ENCODE data around the gene FAM13C.

The FAM13C gene

GRCh38 chr10:59325116-59325515, 37.2 kb downstream of the FAM13C start:
- no peaks in the 10 kb centered on the region for H3K27me3 ChIP-seq (ENCODE audit: control insufficient read depth, insufficient read depth, low read length)
- no peak overlapping the region for H3K27ac ChIP-seq (ENCODE audit: low read depth, low read length)
- peaks cover 5% of the 10 kb centered on the region for H3K4me1 ChIP-seq (ENCODE audit: control insufficient read depth, insufficient read depth, low read length)
- no peaks in the 10 kb centered on the region for H3K36me3 ChIP-seq (ENCODE audit: control insufficient read depth, insufficient read depth, low read length)
- H3K9ac ChIP-seq (ENCODE audit: low read length) = no peak overlapping the region
- no peak overlapping the region for H3K4me3 ChIP-seq (ENCODE audit: low read length)

- H3K4me3 ChIP-seq (ENCODE audit: low read length) = no peak overlapping the region
- no peak overlapping the region for H3K27ac ChIP-seq (ENCODE audit: low read depth, low read length)
- H3K36me3 ChIP-seq (ENCODE audit: control insufficient read depth, insufficient read depth, low read length) = no peaks in the 10 kb centered on the region
- H3K4me1 ChIP-seq (ENCODE audit: control insufficient read depth, insufficient read depth, low read length) = peaks cover 5% of the 10 kb centered on the region
- H3K9ac ChIP-seq (ENCODE audit: low read length) = no peak overlapping the region
- no peaks in the 10 kb centered on the region for H3K27me3 ChIP-seq (ENCODE audit: control insufficient read depth, insufficient read depth, low read length)
Observed at GRCh38 chr10:59324597-59324996, 37.8 kb downstream of the FAM13C start.

- Histone ChIP-seq H3K4me1 (ENCODE audit: control insufficient read depth, insufficient read depth, low read length) (peaks cover 5% of the 10 kb centered on the region), H3K4me3 (ENCODE audit: low read length) (no peak overlapping the region), H3K36me3 (ENCODE audit: control insufficient read depth, insufficient read depth, low read length) (no peaks in the 10 kb centered on the region), H3K27me3 (ENCODE audit: control insufficient read depth, insufficient read depth, low read length) (no peaks in the 10 kb centered on the region), H3K27ac (ENCODE audit: low read depth, low read length) (peak overlapping the region; percentile 51), H3K9ac (ENCODE audit: low read length) (no peak overlapping the region)
Observed at GRCh38 chr10:59323831-59324401, 38.4 kb downstream of the FAM13C start.

GRCh38 chr10:59323036-59323459, 39.3 kb downstream of the FAM13C start:
- Histone ChIP-seq H3K27me3 (ENCODE audit: control insufficient read depth, insufficient read depth, low read length) (no peaks in the 10 kb centered on the region), H3K36me3 (ENCODE audit: control insufficient read depth, insufficient read depth, low read length) (no peaks in the 10 kb centered on the region), H3K27ac (ENCODE audit: low read depth, low read length) (peak overlapping the region; percentile 56), H3K9ac (ENCODE audit: low read length) (no peak overlapping the region), H3K4me3 (ENCODE audit: low read length) (no peak overlapping the region), H3K4me1 (ENCODE audit: control insufficient read depth, insufficient read depth, low read length) (peaks cover 5% of the 10 kb centered on the region)

GRCh38 chr10:59322131-59322530, 40.2 kb downstream of the FAM13C start:
- Histone ChIP-seq H3K4me3 (ENCODE audit: low read length) (no peak overlapping the region), H3K4me1 (ENCODE audit: control insufficient read depth, insufficient read depth, low read length) (peaks cover 5% of the 10 kb centered on the region), H3K36me3 (ENCODE audit: control insufficient read depth, insufficient read depth, low read length) (no peaks in the 10 kb centered on the region), H3K27ac (ENCODE audit: low read depth, low read length) (no peak overlapping the region), H3K9ac (ENCODE audit: low read length) (no peak overlapping the region), H3K27me3 (ENCODE audit: control insufficient read depth, insufficient read depth, low read length) (no peaks in the 10 kb centered on the region)

- no peaks in the 10 kb centered on the region for H3K36me3 ChIP-seq (ENCODE audit: control insufficient read depth, insufficient read depth, low read length)
- H3K27me3 ChIP-seq (ENCODE audit: control insufficient read depth, insufficient read depth, low read length) = no peaks in the 10 kb centered on the region
- H3K4me3 ChIP-seq (ENCODE audit: low read length) = no peak overlapping the region
- H3K27ac ChIP-seq (ENCODE audit: low read depth, low read length) = no peak overlapping the region
- H3K9ac ChIP-seq (ENCODE audit: low read length) = no peak overlapping the region
- peaks cover 8% of the 10 kb centered on the region for H3K4me1 ChIP-seq (ENCODE audit: control insufficient read depth, insufficient read depth, low read length)
Observed at GRCh38 chr10:59320355-59320754, 42.0 kb downstream of the FAM13C start.

- Histone ChIP-seq H3K4me1 (ENCODE audit: control insufficient read depth, insufficient read depth, low read length) (peaks cover 8% of the 10 kb centered on the region), H3K27ac (ENCODE audit: low read depth, low read length) (no peak overlapping the region), H3K36me3 (ENCODE audit: control insufficient read depth, insufficient read depth, low read length) (no peaks in the 10 kb centered on the region), H3K4me3 (ENCODE audit: low read length) (no peak overlapping the region), H3K27me3 (ENCODE audit: control insufficient read depth, insufficient read depth, low read length) (no peaks in the 10 kb centered on the region), H3K9ac (ENCODE audit: low read length) (no peak overlapping the region)
Observed at GRCh38 chr10:59319854-59320253, 42.5 kb downstream of the FAM13C start.

- peaks cover 4% of the 10 kb centered on the region for H3K4me1 ChIP-seq (ENCODE audit: control insufficient read depth, insufficient read depth, low read length)
- H3K9ac ChIP-seq (ENCODE audit: low read length) = no peak overlapping the region
- H3K27ac ChIP-seq (ENCODE audit: low read depth, low read length) = no peak overlapping the region
- H3K27me3 ChIP-seq (ENCODE audit: control insufficient read depth, insufficient read depth, low read length) = no peaks in the 10 kb centered on the region
- no peak overlapping the region for H3K4me3 ChIP-seq (ENCODE audit: low read length)
- no peaks in the 10 kb centered on the region for H3K36me3 ChIP-seq (ENCODE audit: control insufficient read depth, insufficient read depth, low read length)
Observed at GRCh38 chr10:59317066-59317465, 45.3 kb downstream of the FAM13C start.

- H3K4me1 ChIP-seq (ENCODE audit: control insufficient read depth, insufficient read depth, low read length) = peaks cover 4% of the 10 kb centered on the region
- no peaks in the 10 kb centered on the region for H3K36me3 ChIP-seq (ENCODE audit: control insufficient read depth, insufficient read depth, low read length)
- no peak overlapping the region for H3K27ac ChIP-seq (ENCODE audit: low read depth, low read length)
- no peak overlapping the region for H3K4me3 ChIP-seq (ENCODE audit: low read length)
- H3K9ac ChIP-seq (ENCODE audit: low read length) = no peak overlapping the region
- no peaks in the 10 kb centered on the region for H3K27me3 ChIP-seq (ENCODE audit: control insufficient read depth, insufficient read depth, low read length)
Observed at GRCh38 chr10:59315465-59315864, 46.9 kb downstream of the FAM13C start.

- Histone ChIP-seq H3K27ac (ENCODE audit: low read depth, low read length) (no peak overlapping the region), H3K4me1 (ENCODE audit: control insufficient read depth, insufficient read depth, low read length) (peaks cover 4% of the 10 kb centered on the region), H3K36me3 (ENCODE audit: control insufficient read depth, insufficient read depth, low read length) (no peaks in the 10 kb centered on the region), H3K4me3 (ENCODE audit: low read length) (no peak overlapping the region), H3K27me3 (ENCODE audit: control insufficient read depth, insufficient read depth, low read length) (no peaks in the 10 kb centered on the region), H3K9ac (ENCODE audit: low read length) (no peak overlapping the region)
Observed at GRCh38 chr10:59314268-59314667, 48.1 kb downstream of the FAM13C start.

GRCh38 chr10:59312247-59312646, 50.1 kb downstream of the FAM13C start:
- Histone ChIP-seq H3K36me3 (ENCODE audit: control insufficient read depth, insufficient read depth, low read length) (no peaks in the 10 kb centered on the region), H3K27me3 (ENCODE audit: control insufficient read depth, insufficient read depth, low read length) (no peaks in the 10 kb centered on the region), H3K4me3 (ENCODE audit: low read length) (no peak overlapping the region), H3K4me1 (ENCODE audit: control insufficient read depth, insufficient read depth, low read length) (peaks cover 4% of the 10 kb centered on the region), H3K27ac (ENCODE audit: low read depth, low read length) (no peak overlapping the region), H3K9ac (ENCODE audit: low read length) (no peak overlapping the region)

- Histone ChIP-seq H3K4me1 (ENCODE audit: control insufficient read depth, insufficient read depth, low read length) (peaks cover 4% of the 10 kb centered on the region), H3K9ac (ENCODE audit: low read length) (no peak overlapping the region), H3K4me3 (ENCODE audit: low read length) (no peak overlapping the region), H3K27me3 (ENCODE audit: control insufficient read depth, insufficient read depth, low read length) (no peaks in the 10 kb centered on the region), H3K27ac (ENCODE audit: low read depth, low read length) (no peak overlapping the region), H3K36me3 (ENCODE audit: control insufficient read depth, insufficient read depth, low read length) (no peaks in the 10 kb centered on the region)
Observed at GRCh38 chr10:59311025-59311424, 51.3 kb downstream of the FAM13C start.

- Histone ChIP-seq H3K4me3 (ENCODE audit: low read length) (no peak overlapping the region), H3K4me1 (ENCODE audit: control insufficient read depth, insufficient read depth, low read length) (peaks cover 1% of the 10 kb centered on the region), H3K27me3 (ENCODE audit: control insufficient read depth, insufficient read depth, low read length) (no peaks in the 10 kb centered on the region), H3K36me3 (ENCODE audit: control insufficient read depth, insufficient read depth, low read length) (no peaks in the 10 kb centered on the region), H3K9ac (ENCODE audit: low read length) (no peak overlapping the region), H3K27ac (ENCODE audit: low read depth, low read length) (no peak overlapping the region)
Observed at GRCh38 chr10:59310324-59310914, 51.9 kb downstream of the FAM13C start.
